ENCODE data around the gene MTCL1.

Gene MTCL1

GRCh38 chr18:8858888-8859511 is 153.6 kb downstream of the MTCL1 start:
- H3K27ac Mint-ChIP-seq, result no peak overlapping the region
- H3K36me3 Mint-ChIP-seq, result no peaks in the 10 kb centered on the region
- peaks cover 0 to 1% of the 10 kb centered on the region in 2 donors for H3K9me3 Mint-ChIP-seq
- peaks cover 5 to 10% of the 10 kb centered on the region in 2 donors for H3K27me3 Mint-ChIP-seq
- DNase-seq (no peak), ATAC-seq (replicated peaks) (no peak)
- peaks cover 0 to 7% of the 10 kb centered on the region in 2 donors for H3K4me1 Mint-ChIP-seq
- no peak overlapping the region for H3K4me3 Mint-ChIP-seq

DNA sequence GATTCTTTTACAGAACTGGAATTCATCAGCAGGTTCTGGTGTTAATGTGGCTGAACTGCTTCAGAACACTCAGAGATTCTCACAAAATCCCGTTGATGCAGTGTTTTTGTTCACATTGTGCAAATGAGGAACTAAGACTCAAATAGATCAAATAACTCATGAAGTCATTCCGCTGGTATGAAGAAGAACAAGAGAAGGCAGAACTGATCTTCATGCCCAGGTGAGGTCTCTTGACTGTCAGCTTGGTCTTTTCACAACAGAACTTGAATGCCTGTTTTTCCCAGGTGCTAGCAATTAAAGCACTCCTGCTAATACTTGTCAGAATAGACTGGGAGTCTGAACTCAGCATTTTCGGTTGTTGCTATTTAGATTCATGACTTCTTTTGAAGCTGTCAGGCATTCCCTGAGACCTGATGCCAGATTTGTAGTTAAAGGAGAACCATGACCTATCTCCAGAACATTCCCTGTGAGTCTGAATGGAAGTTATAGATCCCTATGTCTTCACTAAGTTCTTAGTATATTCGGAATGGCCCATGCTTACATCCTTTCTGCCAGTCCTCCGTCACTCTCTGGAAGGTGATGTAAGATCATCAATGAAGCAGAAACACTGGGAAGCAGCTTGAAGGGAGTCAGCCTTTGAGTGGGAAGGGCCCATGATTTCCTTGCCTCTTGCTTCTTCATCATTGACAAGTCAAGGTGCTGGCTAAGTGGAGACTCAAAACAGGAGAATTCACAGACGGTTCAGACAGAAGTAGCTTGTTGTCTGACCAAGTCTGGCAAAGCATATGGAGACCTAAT is 155.7 kb downstream of the MTCL1 start:
- no peaks in the 10 kb centered on the region for H3K27me3 Mint-ChIP-seq
- H3K9me3 Mint-ChIP-seq, result peaks cover 0 to 1% of the 10 kb centered on the region in 2 donors
- no peaks in the 10 kb centered on the region for H3K36me3 Mint-ChIP-seq
- H3K27ac Mint-ChIP-seq, result no peak overlapping the region
- ATAC-seq (replicated peaks), result peak; percentile 74 to 90
- DNase-seq, result no peak
- no peak overlapping the region for H3K4me3 Mint-ChIP-seq
- peaks cover 0 to 7% of the 10 kb centered on the region in 2 donors for H3K4me1 Mint-ChIP-seq

DNA sequence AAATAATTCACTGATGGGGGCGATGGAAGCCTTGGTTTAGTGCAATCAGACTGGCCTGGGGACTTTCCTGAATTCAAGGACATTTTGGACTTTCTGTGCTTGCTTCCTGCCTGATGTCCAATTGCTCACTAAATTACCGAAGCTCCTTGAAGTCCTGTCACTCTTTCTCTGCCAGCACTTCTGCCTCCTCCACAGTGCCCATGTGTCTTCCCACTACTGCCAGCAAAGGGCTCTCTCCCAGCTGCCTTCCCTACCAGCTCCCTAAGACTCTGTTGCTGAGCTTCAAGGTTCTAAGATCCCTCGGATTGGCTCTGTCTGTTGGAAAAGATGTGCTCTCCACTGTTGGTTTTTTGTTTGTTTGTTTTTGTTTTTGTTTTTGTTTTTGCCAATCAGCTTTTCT is 158.1 kb downstream of the MTCL1 start:
- Mint-ChIP-seq H3K27ac (no peak overlapping the region), H3K4me1 (peaks cover 0 to 7% of the 10 kb centered on the region in 2 donors), H3K36me3 (no peaks in the 10 kb centered on the region), H3K9me3 (peaks cover 0 to 1% of the 10 kb centered on the region in 2 donors), H3K27me3 (peaks cover 5 to 6% of the 10 kb centered on the region in 2 donors), H3K4me3 (no peak overlapping the region)
- DNase-seq (no peak), ATAC-seq (replicated peaks) (no peak)

DNA sequence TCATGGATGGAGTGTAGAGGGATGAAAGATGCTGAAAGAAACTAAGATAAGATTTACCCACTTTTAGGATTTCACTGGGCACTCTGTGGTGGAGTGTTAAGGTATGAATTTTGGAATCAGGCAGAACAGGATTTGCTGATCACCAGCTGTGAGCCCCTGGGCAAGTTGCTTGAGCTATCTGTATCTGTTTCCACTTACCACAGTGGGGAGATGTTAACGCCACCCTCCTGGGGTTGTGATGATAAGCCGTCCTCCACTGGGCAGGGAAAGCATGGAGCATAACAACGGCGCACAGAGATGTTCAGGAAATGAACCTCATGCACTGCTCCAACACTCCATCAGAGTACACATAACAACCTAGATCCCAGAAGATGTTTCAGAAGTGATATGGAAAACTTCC is 160.6 kb downstream of the MTCL1 start:
- peaks cover 0 to 3% of the 10 kb centered on the region in 2 donors for H3K4me1 Mint-ChIP-seq
- ATAC-seq (replicated peaks), result no peak
- peaks cover 5 to 6% of the 10 kb centered on the region in 2 donors for H3K27me3 Mint-ChIP-seq
- H3K36me3 Mint-ChIP-seq, result no peaks in the 10 kb centered on the region
- H3K4me3 Mint-ChIP-seq, result no peak overlapping the region
- peaks cover 0 to 1% of the 10 kb centered on the region in 2 donors for H3K9me3 Mint-ChIP-seq
- no peak for DNase-seq
- H3K27ac Mint-ChIP-seq, result no peak overlapping the region

GRCh38 chr18:8866679-8867078 is 161.3 kb downstream of the MTCL1 start:
- DNase-seq, result no peak
- no peak overlapping the region for H3K27ac Mint-ChIP-seq
- H3K4me3 Mint-ChIP-seq, result no peak overlapping the region
- H3K36me3 Mint-ChIP-seq, result no peaks in the 10 kb centered on the region
- H3K27me3 Mint-ChIP-seq, result peaks cover 5 to 6% of the 10 kb centered on the region in 2 donors
- H3K9me3 Mint-ChIP-seq, result peaks cover 0 to 1% of the 10 kb centered on the region in 2 donors
- no peaks in the 10 kb centered on the region for H3K4me1 Mint-ChIP-seq
- no peak for ATAC-seq (replicated peaks)

GRCh38 chr18:8868276-8868675 is 162.9 kb downstream of the MTCL1 start:
- DNase-seq (no peak), ATAC-seq (replicated peaks) (no peak)
- Mint-ChIP-seq H3K4me1 (no peaks in the 10 kb centered on the region), H3K27ac (no peak overlapping the region), H3K4me3 (no peak overlapping the region), H3K27me3 (peaks cover 5 to 6% of the 10 kb centered on the region in 2 donors), H3K9me3 (no peaks in the 10 kb centered on the region), H3K36me3 (no peaks in the 10 kb centered on the region)

DNA sequence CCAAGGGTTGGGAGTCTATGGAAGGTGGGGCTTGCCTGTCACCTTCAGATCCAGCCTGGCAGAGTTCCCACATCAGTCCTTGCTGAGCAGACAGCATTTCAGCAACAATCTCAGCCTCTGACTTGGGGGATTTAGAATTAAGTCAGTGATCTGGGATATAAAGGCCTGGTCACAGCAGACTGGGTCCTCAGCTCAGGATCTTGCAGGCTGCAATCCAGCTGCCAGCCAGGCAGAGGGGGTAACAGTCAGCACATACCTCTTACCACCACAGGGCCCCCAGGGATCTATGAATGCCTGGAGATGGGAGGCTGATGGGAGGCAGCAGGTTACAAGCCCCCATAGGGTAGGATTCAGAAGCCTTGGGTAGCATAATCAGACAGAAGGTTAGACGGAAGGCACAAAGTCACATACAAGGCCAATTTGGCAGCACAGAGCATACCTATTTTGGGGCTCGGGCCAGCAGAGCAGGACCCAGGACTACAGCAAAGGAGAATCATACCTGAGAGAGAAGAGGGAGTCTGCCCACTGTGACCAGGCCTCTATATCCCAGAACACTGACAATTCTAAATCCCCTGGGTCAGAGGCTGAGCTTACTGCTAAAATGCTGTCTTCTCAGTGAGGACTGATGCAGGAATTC is 163.5 kb downstream of the MTCL1 start:
- Mint-ChIP-seq H3K36me3 (no peaks in the 10 kb centered on the region), H3K4me1 (no peaks in the 10 kb centered on the region), H3K27me3 (peaks cover 5 to 6% of the 10 kb centered on the region in 2 donors), H3K27ac (no peak overlapping the region), H3K9me3 (no peaks in the 10 kb centered on the region), H3K4me3 (no peak overlapping the region)
- no peak for ATAC-seq (replicated peaks)
- DNase-seq, result no peak

- H3K27ac Mint-ChIP-seq, result no peak overlapping the region
- no peaks in the 10 kb centered on the region for H3K9me3 Mint-ChIP-seq
- no peak for DNase-seq
- no peak for ATAC-seq (replicated peaks)
- H3K27me3 Mint-ChIP-seq, result peaks cover 6 to 11% of the 10 kb centered on the region in 2 donors
- no peaks in the 10 kb centered on the region for H3K4me1 Mint-ChIP-seq
- no peak overlapping the region for H3K4me3 Mint-ChIP-seq
- H3K36me3 Mint-ChIP-seq, result no peaks in the 10 kb centered on the region
These were observed 164.3 kb downstream of the MTCL1 start for GRCh38 chr18:8869696-8870095.

GRCh38 chr18:8870528-8870927 is 165.2 kb downstream of the MTCL1 start:
- DNase-seq (no peak), ATAC-seq (replicated peaks) (no peak)
- Mint-ChIP-seq H3K4me3 (no peak overlapping the region), H3K27me3 (peaks cover 6 to 19% of the 10 kb centered on the region in 2 donors), H3K4me1 (no peaks in the 10 kb centered on the region), H3K27ac (no peak overlapping the region), H3K9me3 (no peaks in the 10 kb centered on the region), H3K36me3 (no peaks in the 10 kb centered on the region)

GRCh38 chr18:8871489-8871888 is 166.1 kb downstream of the MTCL1 start:
- ATAC-seq (replicated peaks) (no peak), DNase-seq (no peak)
- peaks cover 0 to 2% of the 10 kb centered on the region in 2 donors for H3K36me3 Mint-ChIP-seq
- no peaks in the 10 kb centered on the region for H3K4me1 Mint-ChIP-seq
- H3K4me3 Mint-ChIP-seq, result no peak overlapping the region
- H3K9me3 Mint-ChIP-seq, result no peaks in the 10 kb centered on the region
- peaks cover 6 to 19% of the 10 kb centered on the region in 2 donors for H3K27me3 Mint-ChIP-seq
- no peak overlapping the region for H3K27ac Mint-ChIP-seq

GRCh38 chr18:8874872-8875271 is 169.5 kb downstream of the MTCL1 start:
- Mint-ChIP-seq H3K27me3 (peaks cover 0 to 14% of the 10 kb centered on the region in 2 donors), H3K4me1 (no peaks in the 10 kb centered on the region), H3K36me3 (peaks cover 0 to 2% of the 10 kb centered on the region in 2 donors), H3K27ac (no peak overlapping the region), H3K9me3 (no peaks in the 10 kb centered on the region), H3K4me3 (no peak overlapping the region)
- ATAC-seq (replicated peaks), result no peak
- DNase-seq, result no peak

DNA sequence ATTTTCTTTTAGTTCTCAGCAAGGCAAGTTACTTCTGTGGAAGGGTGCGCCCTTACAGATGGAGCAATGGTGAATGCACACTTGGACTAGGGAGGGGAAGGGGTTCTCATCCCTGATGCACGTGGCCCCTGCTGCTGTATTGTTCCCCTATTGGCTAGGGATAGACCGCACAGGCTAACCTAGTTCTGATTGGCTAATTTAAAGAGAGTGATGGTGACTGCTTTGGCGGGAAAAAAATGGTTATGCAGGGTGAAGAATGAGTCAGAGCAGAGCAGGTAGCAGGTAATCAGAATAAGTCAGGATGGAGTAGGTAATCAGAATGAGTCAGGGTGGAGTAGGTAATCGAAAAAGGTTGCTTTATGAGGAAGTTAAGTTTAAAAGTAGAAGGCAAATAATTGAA is 171.5 kb downstream of the MTCL1 start:
- DNase-seq (no peak), ATAC-seq (replicated peaks) (no peak)
- H3K27me3 Mint-ChIP-seq, result peaks cover 0 to 14% of the 10 kb centered on the region in 2 donors
- H3K9me3 Mint-ChIP-seq, result peaks cover 4 to 6% of the 10 kb centered on the region in 2 donors
- no peak overlapping the region for H3K4me3 Mint-ChIP-seq
- no peak overlapping the region for H3K27ac Mint-ChIP-seq
- H3K4me1 Mint-ChIP-seq, result no peaks in the 10 kb centered on the region
- peaks cover 4 to 5% of the 10 kb centered on the region in 2 donors for H3K36me3 Mint-ChIP-seq

- no peaks in the 10 kb centered on the region for H3K27me3 Mint-ChIP-seq
- peaks cover 8 to 16% of the 10 kb centered on the region in 2 donors for H3K36me3 Mint-ChIP-seq
- no peak for ATAC-seq (replicated peaks)
- H3K4me3 Mint-ChIP-seq, result no peak overlapping the region
- H3K9me3 Mint-ChIP-seq, result peaks cover 17% of the 10 kb centered on the region in 2 donors
- H3K4me1 Mint-ChIP-seq, result no peaks in the 10 kb centered on the region
- DNase-seq, result no peak
- no peak overlapping the region for H3K27ac Mint-ChIP-seq
These were observed 175.7 kb downstream of the MTCL1 start for GRCh38 chr18:8881103-8881502.
